Measurements from ENCODE around the gene EIF4EBP3. TPM values are rescaled to one million over a fixed set of nuclear protein-coding genes. Genes with fewer than 3 reads are reported as not detected.

The EIF4EBP3 gene
- total RNA-seq, 1 donor from 2014 or later = 1.3 TPM

DNA sequence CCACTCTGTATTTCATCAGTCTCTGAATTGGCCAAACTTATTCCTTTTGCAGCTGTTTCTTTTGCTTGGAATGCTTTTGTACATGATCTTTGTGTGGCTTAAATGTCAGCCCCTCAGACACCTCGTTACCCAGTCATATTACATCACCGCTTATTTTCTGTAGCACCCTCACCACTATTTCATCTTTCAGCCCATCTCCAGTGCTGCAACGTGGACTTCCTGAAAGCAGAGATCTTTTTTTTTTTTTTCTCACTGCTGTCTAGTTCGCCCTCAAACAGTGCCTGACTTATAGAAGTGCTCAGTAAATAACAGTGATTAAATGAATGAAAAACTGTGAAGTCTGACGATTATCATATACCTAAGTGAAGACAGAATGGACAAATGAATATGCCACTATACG is 9.0 kb downstream of the EIF4EBP3 start:
- DNase-seq (ENCODE audit: extremely low read depth, low read depth, low spot score) = no peak

DNA sequence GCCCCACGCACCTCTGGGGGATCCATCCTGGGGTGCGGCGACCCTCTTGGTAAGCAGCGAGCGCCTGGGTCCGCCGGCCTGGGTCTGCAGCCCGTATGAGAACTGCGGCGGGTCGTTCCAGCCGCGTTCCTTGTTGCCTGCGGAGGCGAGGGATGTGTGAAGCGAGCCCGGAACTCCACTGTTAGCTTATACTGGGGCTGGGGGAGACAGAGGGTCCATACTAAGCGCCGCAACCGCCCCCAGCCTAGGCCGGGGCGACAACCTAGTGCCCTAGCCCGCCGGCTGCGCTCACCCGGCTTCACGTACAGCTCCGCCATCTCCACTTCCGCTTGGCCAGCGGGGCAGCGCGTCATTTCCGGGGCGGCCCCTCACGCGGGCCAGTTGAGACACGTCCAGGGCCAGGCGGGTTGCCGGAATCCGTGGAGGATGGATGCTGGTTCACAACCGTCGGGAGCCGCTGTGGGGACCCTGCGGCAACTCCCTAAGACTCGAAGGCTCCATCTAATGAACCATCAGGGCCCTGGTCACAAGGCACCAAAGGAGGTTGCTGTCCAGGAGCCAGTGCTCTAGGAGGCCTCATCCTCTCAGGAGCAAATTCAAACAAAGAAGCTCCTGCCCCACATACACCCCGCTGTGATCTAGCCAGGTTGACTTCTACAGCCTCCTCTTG is 9.8 kb downstream of the EIF4EBP3 start, which contains the start of gene SRA1:
Gene SRA1 (minus strand): TSS at position 338 of the 670 bp plus-strand sequence. CDS start 21 bp downstream, at position 317.
- no peak for DNase-seq (ENCODE audit: extremely low read depth, low read depth, low spot score)

GRCh38 chr5:140557965-140558364 is 10.5 kb downstream of the EIF4EBP3 start:
- DNase-seq (ENCODE audit: extremely low read depth, low read depth, low spot score) = no peak

- DNase-seq (ENCODE audit: extremely low read depth, low read depth, low spot score) = no peak
Observed at GRCh38 chr5:140558542-140558941, 11.1 kb downstream of the EIF4EBP3 start.

DNA sequence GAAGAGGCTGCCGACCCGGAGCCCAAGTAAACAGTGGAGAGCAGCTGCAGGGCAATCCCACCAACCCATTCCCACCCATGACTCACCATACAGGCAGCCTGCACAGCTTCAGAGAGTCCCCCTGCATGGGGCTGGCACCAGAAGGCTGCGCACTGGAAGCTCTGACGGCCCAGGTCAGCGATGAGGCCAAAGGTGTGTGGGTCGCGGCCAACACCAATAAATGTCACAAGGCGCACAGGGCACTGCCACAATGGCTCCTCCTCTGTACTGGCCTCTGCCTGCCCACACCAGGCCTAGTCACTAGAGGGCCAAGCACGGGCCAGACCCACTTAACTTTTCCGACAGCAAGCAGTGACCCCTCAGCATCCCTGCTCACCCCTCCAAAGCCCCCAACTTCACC is 12.8 kb downstream of the EIF4EBP3 start:
- DNase-seq (ENCODE audit: extremely low read depth, low read depth, low spot score) = no peak

GRCh38 chr5:140561753-140562523 is 14.5 kb downstream of the EIF4EBP3 start:
- no peak for DNase-seq (ENCODE audit: extremely low read depth, low read depth, low spot score)

DNA sequence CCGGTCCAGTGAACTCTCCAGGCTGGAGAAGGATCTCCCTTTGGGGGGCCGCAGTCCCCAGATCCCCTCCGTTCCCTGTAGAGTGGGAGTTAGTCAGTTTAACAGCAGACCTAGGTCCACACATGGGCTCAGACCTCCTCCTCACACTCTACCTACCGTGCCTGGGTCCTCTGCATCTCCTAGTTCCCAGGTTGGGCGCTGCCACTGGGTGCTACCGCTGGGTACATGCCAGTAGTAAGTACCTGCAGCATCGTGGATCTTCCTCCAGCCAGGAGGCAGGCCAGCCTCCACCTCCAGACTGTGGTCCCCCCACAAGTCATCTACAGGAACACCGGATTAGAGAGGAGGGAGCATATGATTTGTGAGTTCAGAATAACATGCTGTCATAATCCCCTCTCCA is 16.1 kb downstream of the EIF4EBP3 start:
- DNase-seq (ENCODE audit: extremely low read depth, low read depth, low spot score) = no peak

- DNase-seq (ENCODE audit: extremely low read depth, low read depth, low spot score) = peak; percentile 82
Observed at GRCh38 chr5:140564196-140565023, 16.9 kb downstream of the EIF4EBP3 start, which contains the start of the genes APBB3 and SLC35A4. Gene APBB3 (minus strand): TSS chr5:140564598. CDS start chr5:140564245, 353 bp downstream. Gene SLC35A4 (plus strand): TSS chr5:140564828. CDS start chr5:140567170, 2,342 bp downstream.

GRCh38 chr5:140565024-140565779 is 17.7 kb downstream of the EIF4EBP3 start:
- DNase-seq (ENCODE audit: extremely low read depth, low read depth, low spot score) = no peak

- DNase-seq (ENCODE audit: extremely low read depth, low read depth, low spot score) = no peak
Observed at GRCh38 chr5:140565780-140566095, 18.3 kb downstream of the EIF4EBP3 start.

- no peak for DNase-seq (ENCODE audit: extremely low read depth, low read depth, low spot score)
Observed at GRCh38 chr5:140566665-140567064, 19.2 kb downstream of the EIF4EBP3 start.

DNA sequence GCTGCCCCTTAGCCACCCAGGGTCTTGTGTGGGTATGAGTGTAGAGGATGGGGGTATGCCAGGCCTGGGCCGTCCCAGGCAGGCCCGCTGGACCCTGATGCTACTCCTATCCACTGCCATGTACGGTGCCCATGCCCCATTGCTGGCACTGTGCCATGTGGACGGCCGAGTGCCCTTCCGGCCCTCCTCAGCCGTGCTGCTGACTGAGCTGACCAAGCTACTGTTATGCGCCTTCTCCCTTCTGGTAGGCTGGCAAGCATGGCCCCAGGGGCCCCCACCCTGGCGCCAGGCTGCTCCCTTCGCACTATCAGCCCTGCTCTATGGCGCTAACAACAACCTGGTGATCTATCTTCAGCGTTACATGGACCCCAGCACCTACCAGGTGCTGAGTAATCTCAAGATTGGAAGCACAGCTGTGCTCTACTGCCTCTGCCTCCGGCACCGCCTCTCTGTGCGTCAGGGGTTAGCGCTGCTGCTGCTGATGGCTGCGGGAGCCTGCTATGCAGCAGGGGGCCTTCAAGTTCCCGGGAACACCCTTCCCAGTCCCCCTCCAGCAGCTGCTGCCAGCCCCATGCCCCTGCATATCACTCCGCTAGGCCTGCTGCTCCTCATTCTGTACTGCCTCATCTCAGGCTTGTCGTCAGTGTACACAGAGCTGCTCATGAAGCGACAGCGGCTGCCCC is 19.8 kb downstream of the EIF4EBP3 start:
- no peak for DNase-seq (ENCODE audit: extremely low read depth, low read depth, low spot score)

DNA sequence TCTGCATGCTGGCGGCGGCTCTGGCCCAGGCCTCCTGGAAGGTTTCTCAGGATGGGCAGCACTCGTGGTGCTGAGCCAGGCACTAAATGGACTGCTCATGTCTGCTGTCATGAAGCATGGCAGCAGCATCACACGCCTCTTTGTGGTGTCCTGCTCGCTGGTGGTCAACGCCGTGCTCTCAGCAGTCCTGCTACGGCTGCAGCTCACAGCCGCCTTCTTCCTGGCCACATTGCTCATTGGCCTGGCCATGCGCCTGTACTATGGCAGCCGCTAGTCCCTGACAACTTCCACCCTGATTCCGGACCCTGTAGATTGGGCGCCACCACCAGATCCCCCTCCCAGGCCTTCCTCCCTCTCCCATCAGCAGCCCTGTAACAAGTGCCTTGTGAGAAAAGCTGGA is 20.4 kb downstream of the EIF4EBP3 start:
- DNase-seq (ENCODE audit: extremely low read depth, low read depth, low spot score) = no peak

DNA sequence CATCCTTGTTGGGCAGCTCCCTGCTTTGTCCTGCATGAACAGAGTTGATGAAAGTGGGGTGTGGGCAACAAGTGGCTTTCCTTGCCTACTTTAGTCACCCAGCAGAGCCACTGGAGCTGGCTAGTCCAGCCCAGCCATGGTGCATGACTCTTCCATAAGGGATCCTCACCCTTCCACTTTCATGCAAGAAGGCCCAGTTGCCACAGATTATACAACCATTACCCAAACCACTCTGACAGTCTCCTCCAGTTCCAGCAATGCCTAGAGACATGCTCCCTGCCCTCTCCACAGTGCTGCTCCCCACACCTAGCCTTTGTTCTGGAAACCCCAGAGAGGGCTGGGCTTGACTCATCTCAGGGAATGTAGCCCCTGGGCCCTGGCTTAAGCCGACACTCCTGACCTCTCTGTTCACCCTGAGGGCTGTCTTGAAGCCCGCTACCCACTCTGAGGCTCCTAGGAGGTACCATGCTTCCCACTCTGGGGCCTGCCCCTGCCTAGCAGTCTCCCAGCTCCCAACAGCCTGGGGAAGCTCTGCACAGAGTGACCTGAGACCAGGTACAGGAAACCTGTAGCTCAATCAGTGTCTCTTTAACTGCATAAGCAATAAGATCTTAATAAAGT is 21.1 kb downstream of the EIF4EBP3 start:
- no peak for DNase-seq (ENCODE audit: extremely low read depth, low read depth, low spot score)

DNA sequence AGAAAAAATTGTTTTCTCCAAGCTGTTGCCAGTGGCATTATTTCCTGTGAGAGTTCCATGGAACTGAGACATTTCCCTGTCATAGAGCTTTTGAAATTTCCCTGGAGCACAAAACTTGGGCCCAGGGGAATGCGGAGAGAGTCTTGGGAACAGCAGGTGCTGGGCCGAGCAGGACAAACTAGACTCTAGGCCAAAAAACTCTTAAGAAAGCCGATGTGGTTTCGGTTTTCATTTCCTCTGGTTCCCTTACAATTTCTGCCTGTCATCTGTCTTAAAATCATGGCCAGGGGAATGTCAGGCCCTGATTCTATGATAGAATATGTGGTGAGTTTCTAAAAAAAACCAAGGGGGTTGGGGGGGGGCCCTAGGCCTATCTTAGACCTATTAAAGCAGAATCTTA is 21.7 kb downstream of the EIF4EBP3 start:
- no peak for DNase-seq (ENCODE audit: extremely low read depth, low read depth, low spot score)

DNA sequence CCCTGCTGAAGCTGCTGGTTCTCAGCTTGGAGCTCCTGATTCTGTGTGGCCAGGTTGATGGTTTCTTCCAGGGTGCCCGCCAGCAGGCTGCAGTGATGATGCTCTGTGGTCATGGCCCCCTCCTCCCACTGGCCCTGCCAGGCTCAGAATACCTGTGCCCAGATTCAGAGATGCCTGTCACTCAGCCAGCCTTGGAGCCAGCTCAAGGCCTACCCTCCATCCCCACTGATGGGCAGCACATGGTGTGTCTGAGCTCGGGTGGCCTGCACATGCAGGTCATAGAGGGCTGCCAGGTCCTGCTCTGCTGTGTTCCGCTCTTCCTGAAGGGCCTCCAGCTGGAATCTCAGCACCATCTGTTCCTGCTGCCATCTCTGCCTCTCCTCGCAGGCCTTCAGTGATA is 22.6 kb downstream of the EIF4EBP3 start:
- no peak for DNase-seq (ENCODE audit: extremely low read depth, low read depth, low spot score)

DNA sequence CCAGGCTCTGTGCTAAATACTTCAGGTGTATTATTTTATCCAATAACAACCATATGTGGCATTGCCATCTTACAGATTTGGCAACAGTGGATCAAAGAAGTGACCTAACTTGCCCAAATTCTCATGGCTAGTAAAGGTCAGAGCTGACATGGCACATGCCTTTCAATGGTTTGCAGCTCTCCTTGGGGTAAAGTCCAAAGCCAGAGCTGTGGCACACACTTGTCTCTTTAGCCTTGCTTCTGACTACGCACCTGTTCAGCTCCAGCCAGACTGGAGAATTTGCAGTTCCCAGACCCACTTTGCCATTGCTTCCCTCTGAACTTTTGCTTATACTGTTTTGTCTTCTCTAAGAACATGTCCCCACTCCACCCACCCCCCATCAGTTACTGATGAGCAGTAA is 23.0 kb downstream of the EIF4EBP3 start:
- DNase-seq (ENCODE audit: extremely low read depth, low read depth, low spot score) = no peak

DNA sequence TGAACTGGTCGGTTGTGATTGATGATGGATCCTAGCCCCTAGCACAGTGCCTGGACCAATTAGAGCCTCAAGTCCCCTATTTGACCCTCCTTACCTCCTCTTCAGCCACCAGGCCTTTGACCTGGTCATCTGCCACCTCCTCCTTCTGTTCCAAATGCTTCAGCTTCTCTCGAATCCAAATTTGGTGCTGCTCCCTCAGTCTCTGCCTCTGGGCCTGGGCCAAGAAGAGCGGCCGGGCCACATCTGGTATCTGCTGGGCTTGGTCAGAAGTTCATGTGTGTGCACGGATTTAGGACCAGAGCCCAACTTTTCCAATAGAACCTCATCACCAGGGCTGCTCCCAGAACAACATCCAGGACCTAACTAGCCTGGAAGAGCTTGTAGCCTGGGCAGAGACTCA is 23.6 kb downstream of the EIF4EBP3 start:
- DNase-seq (ENCODE audit: extremely low read depth, low read depth, low spot score) = no peak

- DNase-seq (ENCODE audit: extremely low read depth, low read depth, low spot score) = no peak
Observed at GRCh38 chr5:140573683-140574082, 26.2 kb downstream of the EIF4EBP3 start.

DNA sequence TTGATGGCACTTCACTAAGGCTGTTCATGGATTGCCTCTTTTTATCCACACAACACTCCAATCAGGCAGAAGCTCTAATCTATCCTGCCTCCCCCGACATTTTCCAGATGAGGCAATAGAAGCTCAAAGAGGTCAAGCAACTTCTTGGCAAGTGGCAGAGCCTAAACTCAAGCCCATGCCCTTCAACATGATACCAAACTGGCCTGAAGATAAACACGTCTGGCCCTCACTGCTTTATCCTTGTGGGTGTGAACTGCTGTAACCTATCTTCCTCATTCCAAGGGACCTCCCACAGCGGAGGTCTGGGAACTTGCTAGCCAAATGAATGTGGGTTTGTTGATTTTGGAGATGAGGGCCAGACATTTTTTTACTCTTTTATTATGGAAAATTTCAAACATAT is 26.7 kb downstream of the EIF4EBP3 start:
- DNase-seq (ENCODE audit: extremely low read depth, low read depth, low spot score) = no peak
